ENCODE data around the gene SOWAHC.
"Not testable (repeated sequence)": the region's sequence is repeated elsewhere in the genome, so short reads cannot be mapped to it uniquely, and the experiment has no call there.

Gene SOWAHC, protein sequence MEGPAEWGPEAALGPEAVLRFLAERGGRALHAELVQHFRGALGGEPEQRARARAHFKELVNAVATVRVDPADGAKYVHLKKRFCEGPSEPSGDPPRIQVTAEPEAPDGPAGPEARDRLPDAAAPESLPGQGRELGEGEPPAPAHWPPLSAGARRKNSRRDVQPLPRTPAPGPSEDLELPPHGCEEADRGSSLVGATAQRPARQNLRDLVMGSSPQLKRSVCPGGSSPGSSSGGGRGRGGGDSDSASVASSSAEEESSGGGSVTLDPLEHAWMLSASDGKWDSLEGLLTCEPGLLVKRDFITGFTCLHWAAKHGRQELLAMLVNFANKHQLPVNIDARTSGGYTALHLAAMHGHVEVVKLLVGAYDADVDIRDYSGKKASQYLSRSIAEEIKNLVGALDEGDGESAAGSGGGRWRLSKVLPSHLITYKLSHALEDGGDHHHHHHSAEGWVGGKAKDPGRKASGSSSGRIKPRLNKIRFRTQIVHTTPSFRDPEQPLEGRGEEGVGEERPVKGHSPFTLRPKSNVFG

DNA sequence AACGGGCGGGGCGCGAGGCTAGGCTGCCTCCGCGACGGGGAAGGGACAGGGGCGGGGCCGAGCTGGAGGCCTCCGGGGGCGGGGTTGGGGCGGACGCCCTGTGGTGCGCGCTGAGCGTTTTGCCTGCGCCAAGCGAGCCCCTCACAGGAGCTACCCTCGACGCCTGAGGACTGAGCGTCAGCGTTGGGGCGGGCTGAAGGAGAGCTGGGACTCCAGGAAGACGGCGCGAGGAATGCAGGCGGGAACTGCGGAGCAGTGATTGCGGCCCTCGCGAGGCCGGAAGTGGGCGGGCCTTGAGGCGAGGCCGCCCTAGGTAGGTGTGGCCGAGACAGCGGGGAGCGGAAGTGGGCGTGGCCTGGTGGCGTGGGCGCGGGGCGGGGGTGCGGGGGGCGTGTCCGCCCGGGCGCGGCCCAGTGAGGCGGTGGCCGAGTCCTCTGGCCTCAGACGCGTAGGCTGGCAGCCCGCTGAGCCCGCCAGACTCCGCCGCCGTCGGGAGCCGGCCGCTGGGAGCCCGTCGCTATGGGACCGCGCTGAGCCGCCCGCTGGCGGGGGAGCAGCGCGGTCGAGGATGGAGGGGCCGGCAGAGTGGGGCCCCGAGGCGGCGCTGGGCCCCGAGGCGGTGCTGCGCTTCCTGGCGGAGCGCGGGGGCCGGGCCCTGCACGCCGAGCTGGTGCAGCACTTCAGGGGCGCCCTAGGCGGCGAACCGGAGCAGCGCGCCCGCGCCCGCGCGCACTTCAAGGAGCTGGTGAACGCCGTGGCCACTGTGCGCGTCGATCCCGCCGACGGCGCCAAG, at the start of gene SOWAHC, which contains the start of gene SEPTIN10:
Gene SOWAHC (plus strand): TSS at position 443 of the 793 bp plus-strand sequence. CDS start 126 bp downstream, at position 569.
Gene SEPTIN10 (minus strand): TSS at position 45 of the 793 bp plus-strand sequence. CDS start 139 bp downstream, outside the sequence.
- DNase-seq (ENCODE audit: insufficient read length, low spot score) (peak; percentile 75), FAIRE-seq (peak; percentile 52)

DNA sequence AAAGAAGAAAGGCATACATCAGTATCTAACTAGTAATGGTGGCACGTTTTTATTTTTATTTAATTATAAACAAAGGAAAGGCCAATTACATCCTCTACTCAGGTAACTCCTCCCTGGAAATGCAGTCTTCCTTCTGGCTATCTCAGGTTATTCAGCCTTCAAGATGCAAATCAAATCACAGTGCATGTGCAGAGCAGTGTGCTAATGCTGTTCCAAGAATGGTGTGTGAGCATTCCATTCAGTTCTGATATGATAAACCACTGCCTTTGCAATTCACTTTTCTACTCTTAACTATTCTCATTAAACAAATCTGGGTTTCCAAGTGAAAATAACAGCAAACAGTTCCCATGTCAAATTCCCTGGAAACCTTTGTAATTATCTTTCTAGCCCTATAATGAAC, 38.8 kb upstream of the SOWAHC start:
- DNase-seq (ENCODE audit: insufficient read length, low spot score) (no peak), FAIRE-seq (no peak)

DNA sequence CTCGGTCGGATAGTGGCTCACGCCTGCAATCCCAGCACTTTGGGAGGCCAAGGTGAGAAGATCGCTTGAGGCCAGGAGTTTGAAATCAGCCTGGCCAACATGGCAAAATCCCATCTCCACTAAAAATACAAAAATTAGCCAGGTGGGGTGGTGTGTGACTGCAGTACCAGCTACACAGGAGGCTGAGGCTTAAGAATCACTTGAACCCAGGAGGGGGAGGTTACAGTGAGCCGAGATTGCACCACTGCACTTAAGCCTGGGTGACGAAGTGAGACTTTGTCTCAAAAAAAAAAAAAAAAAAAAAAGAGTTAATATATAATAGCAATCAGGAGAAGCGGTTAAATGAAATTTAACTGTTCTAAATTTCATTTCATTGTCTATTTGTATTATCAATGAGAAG, 36.5 kb upstream of the SOWAHC start:
- not testable (repeated sequence) for DNase-seq (ENCODE audit: insufficient read length, low spot score); FAIRE-seq

DNA sequence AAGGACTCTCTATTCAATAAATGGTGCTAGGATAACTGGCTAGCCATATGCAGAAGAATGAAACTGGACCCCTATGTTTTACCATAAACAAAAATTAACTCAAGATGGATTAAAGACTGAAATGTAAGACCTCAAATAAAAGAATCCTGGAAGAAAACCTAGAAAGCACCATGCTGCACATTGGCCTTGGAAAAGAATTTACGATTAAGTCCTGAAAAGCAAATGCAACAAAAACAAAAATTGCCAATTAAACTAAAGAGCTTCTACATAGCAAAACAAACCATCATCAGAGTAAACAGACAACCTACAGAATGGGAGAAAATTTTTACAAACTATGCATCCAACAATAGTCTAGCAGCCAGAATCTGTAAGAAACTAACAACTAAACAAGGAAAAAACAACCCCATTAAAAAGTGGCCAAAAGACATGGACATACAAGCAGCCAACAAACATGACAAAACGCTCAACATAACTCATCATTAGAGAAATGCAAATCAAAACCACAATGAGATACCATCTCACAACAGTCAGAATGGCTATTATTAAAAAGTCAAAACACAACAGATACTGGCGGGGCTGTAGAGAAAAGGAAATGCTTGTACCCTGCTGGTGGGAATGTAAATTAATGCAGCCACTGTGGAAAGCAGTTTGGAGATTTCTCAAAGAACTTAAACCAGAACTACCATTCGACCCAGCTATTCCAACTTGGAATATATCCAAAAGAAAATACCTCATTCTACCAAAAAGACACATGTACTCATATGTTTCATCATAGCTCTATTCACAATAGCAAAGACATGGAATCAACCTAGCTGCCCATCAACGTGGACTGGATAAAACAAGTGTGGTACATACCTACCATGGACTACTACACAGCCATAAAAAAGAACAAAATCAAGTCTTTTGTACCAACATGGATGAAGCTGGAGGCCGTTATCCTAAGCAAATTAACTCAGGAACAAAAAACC, 31.0 kb upstream of the SOWAHC start:
- no peak for DNase-seq (ENCODE audit: insufficient read length, low spot score)
- FAIRE-seq: no peak

DNA sequence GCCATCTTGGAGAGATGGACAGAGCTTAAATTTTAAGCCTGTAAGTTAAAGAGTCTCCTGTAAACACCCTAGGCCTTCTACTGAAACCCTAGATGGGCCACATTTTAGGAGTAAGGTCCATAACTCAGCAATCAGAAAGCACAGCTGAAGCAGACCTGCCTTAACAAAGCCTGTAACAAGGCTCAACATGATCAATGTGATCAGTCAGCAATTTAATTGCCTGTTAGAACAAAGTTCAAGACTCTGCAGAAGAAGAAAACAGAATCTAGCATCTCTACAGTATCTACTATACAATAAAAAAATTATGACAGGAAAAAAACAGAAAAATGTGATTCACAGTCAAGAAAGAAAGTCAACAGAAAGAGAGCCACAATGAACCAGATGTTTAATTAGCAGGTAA, 27.5 kb upstream of the SOWAHC start:
- FAIRE-seq (no peak), DNase-seq (ENCODE audit: insufficient read length, low spot score) (no peak)

DNA sequence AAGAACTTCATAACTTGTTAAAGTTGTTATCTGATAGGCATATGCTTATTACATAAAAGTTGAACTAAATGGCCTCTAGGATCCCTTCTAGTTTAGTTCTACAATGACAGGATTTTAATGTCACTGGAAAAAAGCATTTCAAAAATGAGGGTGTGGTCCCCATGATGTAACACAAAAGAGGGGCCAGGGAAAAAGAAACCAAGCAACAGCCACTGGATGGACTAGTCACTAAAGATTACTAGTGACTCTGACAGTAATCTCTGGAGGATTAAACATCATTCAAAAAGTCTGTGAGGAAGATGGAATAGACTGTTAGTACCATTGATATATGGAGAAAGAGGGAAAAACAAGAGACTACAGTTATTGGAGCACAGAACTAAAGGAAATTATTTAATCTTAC, 23.0 kb upstream of the SOWAHC start:
- DNase-seq (ENCODE audit: insufficient read length, low spot score) (no peak), FAIRE-seq (no peak)

DNA sequence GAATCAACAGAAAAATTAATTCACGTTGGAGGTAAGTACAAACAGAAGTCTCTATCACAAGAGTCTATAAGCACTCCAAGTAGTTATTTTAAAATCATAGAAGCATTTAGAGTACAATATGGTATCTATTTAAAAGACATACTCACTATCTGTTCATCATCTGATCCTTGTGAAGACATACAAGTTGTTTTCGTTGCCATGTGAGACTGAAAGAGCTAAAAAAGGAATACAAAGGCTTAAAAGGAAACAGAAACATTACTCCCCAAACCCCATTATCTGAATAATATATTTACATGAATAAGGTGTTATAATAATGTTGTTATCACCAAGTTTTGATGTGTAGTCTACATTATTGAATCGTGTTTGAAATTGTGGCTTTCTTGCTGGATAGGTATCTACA, 21.3 kb upstream of the SOWAHC start:
- FAIRE-seq (no peak), DNase-seq (ENCODE audit: insufficient read length, low spot score) (no peak)

DNA sequence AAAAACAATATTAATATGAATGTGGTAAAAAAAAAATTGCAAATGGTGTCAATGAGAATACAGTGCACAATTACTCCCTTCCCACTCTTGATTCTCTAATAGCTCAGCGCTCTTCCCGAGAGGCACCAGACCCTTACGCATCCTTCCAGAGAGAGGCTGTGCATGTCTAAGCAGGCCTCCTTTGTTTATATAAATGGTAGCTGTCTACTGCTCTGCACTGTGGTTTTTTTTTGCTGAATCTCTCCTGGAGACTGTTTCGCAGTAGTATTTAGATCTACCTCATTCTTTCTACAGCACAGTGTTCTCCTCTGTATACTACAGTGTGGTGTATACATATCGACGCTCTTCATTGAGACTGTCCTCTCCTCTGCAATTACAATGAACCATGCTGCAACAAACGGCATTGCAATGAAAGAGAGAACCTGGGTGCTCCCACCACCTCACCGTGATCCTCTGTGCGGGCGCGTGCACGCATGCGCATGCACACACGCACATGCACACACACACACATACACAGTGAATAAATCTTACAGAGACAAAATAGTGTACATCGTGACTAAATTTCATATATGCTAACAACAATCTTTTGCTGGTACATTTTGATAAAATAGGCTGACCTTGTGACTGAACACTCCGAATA, 19.8 kb upstream of the SOWAHC start:
- DNase-seq (ENCODE audit: insufficient read length, low spot score) (no peak), FAIRE-seq (no peak)

DNA sequence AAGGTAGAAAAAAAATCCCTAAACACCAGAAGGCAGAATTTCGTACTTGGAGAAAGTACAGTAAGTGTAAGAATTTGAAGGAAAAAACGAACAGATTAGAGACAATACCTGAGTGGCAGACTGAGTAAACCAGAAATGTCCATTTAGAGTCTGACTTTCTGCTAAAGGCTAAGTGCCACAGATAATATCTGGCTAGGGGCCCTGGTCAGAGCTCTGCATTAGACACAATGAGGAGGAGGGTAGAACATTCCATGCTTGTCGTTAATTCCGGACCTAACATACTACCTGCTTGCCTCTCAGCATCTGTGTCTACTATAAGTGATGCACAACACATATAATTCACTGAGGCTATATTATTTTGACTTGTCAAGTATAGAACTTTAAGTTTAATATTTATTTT, 18.5 kb upstream of the SOWAHC start:
- no peak for DNase-seq (ENCODE audit: insufficient read length, low spot score)
- no peak for FAIRE-seq

DNA sequence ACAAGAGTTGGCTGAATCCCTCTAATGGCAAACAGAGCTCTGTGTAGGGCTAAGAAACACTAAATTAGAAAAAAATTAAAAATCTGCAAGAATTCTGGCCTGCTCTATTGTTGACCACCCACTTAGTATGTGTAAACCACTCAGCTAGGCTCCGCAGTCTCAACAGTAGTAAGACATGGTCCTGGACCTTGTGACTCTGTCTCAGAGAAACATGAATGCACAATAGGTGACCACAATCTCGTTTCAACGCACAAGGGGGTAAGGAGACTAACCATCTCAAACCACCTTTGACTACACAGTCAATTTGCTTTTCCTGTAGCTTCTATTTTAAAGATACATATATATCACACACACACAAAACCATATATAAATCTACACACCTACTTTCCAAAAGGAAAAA, 16.9 kb upstream of the SOWAHC start:
- DNase-seq (ENCODE audit: insufficient read length, low spot score) (no peak), FAIRE-seq (no peak)

DNA sequence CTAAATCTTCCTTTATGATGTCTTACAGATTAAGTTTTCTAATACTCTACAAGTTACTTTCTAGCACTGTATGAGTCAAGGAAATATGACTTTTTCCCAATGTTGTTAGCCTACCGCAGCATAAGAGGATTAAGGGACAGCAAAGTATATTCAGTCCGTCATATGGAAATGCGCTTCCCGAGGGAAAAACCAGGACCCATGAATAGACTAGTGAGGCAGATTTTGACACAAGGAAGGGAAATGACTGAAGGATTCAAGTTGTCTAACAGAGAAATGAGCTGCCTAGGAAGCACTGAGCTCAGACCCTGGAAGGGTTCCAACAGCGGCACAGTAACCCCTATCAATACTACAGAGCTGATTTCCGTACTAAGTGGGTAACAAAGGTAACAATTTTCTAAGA, 12.4 kb upstream of the SOWAHC start:
- no peak for DNase-seq (ENCODE audit: insufficient read length, low spot score)
- FAIRE-seq: no peak

DNA sequence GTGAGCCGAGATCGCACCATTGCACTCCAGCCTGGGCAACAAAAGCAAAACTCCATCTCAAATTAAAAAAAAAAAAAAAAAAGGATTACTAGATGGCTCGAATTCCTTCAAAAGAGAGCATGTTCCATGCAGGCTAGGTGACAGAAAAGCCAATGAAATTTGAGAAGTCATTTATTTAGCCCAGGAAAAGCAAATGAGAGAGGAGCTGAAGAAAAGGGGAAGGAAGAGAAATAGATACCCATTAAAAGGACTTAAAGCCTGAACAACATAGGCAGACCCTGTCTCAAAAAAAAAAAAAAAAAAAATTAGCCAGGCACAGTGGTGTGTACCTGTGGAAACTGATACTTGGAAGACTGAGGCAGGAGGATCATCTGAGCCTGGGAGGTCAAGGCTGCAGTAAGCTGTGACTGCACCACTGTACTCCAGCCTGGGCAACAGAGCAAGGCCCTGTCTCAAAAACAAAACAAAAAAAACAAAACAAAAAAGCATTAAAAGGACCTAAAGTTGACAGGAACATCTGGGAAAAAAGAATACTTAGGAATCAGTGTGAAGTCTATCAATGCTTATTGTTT, 11.5 kb upstream of the SOWAHC start:
- FAIRE-seq (no peak), DNase-seq (ENCODE audit: insufficient read length, low spot score) (no peak)

DNA sequence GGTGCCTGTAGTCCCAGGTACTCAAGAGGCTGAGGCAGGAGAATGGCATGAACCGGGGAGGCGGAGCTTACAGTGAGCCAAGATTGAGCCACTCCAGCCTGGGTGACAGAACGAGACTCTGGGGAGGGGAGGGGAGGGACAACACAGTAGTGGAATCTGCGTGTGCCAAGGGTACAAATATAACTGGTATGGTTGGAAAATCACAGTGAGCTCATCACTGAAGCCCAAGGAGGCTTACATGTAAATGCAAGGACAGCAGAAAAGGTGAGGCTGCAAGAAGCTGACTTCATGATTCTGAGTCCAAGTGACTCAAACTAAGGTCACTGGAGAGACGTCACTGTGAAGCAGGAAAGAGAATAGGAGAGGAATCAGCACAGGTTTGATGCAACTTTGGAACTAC, 9.6 kb upstream of the SOWAHC start:
- FAIRE-seq (no peak), DNase-seq (ENCODE audit: insufficient read length, low spot score) (no peak)

DNA sequence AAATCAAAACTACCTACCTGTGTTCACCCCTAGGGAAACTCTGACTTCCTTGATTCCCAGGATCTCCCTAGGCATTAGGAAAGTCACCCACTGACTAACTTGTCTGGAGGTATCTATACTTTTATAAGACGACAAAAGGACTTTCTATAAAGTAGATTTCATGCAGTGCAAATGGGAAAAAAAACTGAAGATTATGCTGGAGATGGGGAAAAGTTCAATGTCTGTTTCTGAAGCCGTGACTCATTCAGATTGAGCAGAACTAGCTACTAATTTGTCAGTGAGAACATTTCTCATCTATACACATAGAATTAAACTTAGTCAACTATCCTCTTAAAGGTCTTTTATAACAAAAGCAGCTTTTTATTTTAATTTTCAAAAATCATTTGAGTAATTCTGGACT, 6.4 kb upstream of the SOWAHC start:
- no peak for FAIRE-seq
- no peak for DNase-seq (ENCODE audit: insufficient read length, low spot score)

DNA sequence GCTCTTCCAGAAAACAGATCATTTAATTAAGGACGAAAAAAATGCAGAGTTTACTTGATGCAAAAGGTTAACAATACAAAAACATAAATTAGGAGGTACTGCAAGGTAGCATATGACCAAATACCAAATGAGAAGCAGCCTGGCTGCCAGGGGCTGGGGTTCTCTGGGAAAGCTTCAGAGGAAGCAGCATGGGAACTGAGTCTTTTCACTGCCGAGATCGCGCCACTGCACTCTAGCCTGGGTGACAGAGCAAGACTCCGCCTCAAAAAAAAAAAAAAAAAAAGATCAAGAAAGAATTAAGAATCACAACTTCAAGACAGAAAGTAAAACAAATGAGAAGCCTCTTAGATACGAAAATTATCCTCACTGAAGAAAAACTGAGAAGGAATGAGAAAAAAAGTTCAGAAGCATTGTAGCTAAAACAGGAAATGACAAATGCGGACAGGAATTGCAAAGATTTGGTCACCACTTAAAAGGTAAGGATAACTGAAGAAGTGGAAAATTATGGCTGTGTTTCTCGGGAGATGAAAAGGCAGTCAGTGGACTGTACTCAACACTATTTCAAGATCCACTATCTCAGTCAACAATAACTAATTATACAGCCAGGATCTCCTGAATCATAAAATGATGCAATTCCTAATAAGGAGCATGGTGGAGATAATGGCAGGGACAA, 4.7 kb upstream of the SOWAHC start:
- DNase-seq (ENCODE audit: insufficient read length, low spot score): no peak
- FAIRE-seq: no peak

DNA sequence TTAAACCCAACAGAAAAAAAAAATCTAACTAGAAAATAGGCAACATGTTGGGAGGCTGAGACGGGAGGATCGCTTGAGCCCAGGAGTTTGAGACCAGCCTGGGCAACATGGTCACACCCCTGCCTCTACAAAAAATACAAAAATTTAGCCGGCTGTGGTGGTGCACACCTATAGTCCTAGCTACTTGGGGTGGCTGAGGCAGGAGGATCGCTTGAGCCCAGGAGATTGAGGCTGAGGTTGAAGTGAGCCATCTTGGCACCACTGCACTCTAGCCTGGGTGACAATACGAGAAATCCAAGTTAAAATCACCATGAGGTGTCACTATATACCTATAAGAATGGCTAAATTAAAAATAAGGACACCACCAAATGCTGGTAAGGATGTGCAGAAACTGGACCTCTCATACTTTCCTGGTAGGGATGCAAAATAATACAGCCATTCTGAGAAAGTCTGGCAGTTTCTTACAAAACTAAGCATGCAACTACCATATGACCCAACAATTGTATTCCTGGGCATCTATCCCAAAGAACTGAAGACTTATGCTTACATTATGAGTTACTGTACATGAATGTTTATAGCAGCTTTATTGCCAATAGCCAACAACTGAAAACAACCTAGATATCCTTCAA, 2.6 kb upstream of the SOWAHC start:
- FAIRE-seq: no peak
- DNase-seq (ENCODE audit: insufficient read length, low spot score): no peak

DNA sequence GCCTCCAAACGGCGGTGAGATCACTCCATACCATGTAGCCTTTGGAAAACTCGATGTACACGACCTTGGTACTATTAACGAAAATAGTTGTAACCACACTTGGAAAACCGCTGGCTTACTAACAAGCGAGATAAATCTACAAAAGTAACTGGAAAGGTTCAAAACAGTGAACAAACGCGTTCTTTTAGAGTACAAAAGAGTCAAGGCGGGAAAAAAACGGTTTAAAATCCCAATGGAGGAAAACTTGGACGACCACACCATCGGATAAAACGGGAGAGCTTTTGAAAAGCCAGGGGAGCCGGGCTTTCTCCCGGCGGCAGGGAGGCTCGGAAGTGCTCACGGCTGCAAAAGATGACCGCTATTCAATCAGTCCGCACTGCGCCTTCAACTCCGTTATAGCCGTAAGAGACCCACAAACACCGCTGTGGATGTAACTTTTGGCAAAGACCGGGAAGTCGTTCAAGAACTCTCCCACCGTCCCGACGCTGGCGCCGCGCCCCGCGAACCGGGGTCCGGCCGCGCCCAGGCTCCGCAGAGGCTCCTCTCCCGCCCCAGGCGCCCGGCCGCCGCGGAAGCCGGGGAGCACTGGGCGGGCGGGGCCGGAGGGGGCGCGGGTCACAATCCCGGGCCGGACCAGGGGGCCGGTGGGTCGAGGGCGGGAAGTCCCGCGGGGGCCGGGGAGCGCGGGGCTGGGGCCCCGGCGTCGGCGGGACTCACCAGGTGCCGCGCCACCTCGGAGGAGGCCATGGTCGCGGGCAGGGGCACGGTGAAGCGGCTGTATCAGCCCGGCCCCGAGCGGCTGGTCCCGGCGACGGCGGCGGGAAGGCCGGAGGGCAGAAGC, 863 bp upstream of the SOWAHC start:
- DNase-seq (ENCODE audit: insufficient read length, low spot score) (no peak), FAIRE-seq (no peak)
